Measurements from ENCODE around the gene FIGNL2. TPM values are rescaled to one million over a fixed set of nuclear protein-coding genes. Genes with fewer than 3 reads are reported as not detected.

Gene FIGNL2
- total and polyA plus RNA-seq, 2 of the 13 experiments (the other 11 are each of a cell fraction or from before 2014, with no cell fraction given), result 0.82 to 1.00 TPM

- no peaks in the 10 kb centered on the region for H4K20me1 ChIP-seq (ENCODE audit: insufficient read depth, low read length)
- H3K4me1 ChIP-seq (ENCODE audit: insufficient read depth, low read length), result peaks cover 22% of the 10 kb centered on the region; the same call in 1 of the 2 replicates
- no peak for FAIRE-seq
- no TSS peak for BruUV-seq (replicated peaks)
- H3K4me3 ChIP-seq (replicated peaks in 1 of 3; ENCODE audit: insufficient read depth in 1 of 3, low read depth in 2 of 3, low read length in 3 of 3), result no peak overlapping the region
- no peaks in the 10 kb centered on the region for H3K9me3 ChIP-seq (ENCODE audit: low read length)
- CTCF ChIA-PET (ENCODE audit: low intra/inter-chr PET ratio, low total read pairs), result no interaction called here
- no peaks in the 10 kb centered on the region for H3K79me2 ChIP-seq (ENCODE audit: insufficient read depth, low read length)
- peaks cover 5 to 30% of the 10 kb centered on the region in 2 experiments; a peak in 4 of 5 replicates for H3K27me3 ChIP-seq (ENCODE audit: control insufficient read depth in 1 of 2, insufficient read depth in 2 of 2, low read length in 2 of 2)
- no peak for ATAC-seq
- in situ Hi-C loops (cut with HindIII; ENCODE audit: extremely low pct_ligation_motif_present, low pct_unique_long_range_greater_than_20kb) (loop anchor here (10.0 kb wide), 1 partner anchor 91 kb away; no protein-coding TSS in a partner anchor), intact Hi-C loops (cut with micrococcal nuclease; ENCODE audit: unreplicated experiment) (no loop called here)
- H2AFZ ChIP-seq (ENCODE audit: low read length), result no peak overlapping the region
- 82% methylated on average over 6 of the region's 6 CpGs for WGBS (ENCODE audit: low lambda C conversion rate)
- TF ChIP-seq DMAP1 (CRISPR knock-in tag; IDR thresholded peaks at IDR 0.05) (no peak), ZNF7 (CRISPR knock-in tag; IDR thresholded peaks at IDR 0.05) (no peak), ESRRA (CRISPR knock-in tag; IDR thresholded peaks at IDR 0.05; ENCODE audit: low read depth) (no peak), MLLT10 (CRISPR knock-in tag; IDR thresholded peaks at IDR 0.05) (no peak), ZEB1 (IDR thresholded peaks at IDR 0.05; ENCODE audit: insufficient replicate concordance, low read depth) (no peak), ZNF431 (CRISPR knock-in tag; IDR thresholded peaks at IDR 0.05; ENCODE audit: borderline replicate concordance, low read depth) (no peak), ZNF274 (CRISPR knock-in tag; IDR thresholded peaks at IDR 0.05) (no peak), PRDM10 (CRISPR knock-in tag; IDR thresholded peaks at IDR 0.05; ENCODE audit: low read depth) (no peak), SMAD3 (CRISPR knock-in tag; IDR thresholded peaks at IDR 0.05) (no peak), E2F2 (CRISPR knock-in tag; IDR thresholded peaks at IDR 0.05; ENCODE audit: borderline replicate concordance) (no peak), KLF15 (CRISPR knock-in tag; IDR thresholded peaks at IDR 0.05; ENCODE audit: borderline replicate concordance) (no peak), ZNF484 (CRISPR knock-in tag; IDR thresholded peaks at IDR 0.05; ENCODE audit: borderline replicate concordance, low read depth) (no peak)
- POLR2A ChIA-PET, result no interaction called here
- no peak overlapping the region for H3K27ac ChIP-seq (ENCODE audit: extremely low read length, insufficient read depth, low read length)
- no peak overlapping the region for H3K4me2 ChIP-seq (ENCODE audit: low read depth, low read length)
- no peak overlapping the region for H3K9ac ChIP-seq (ENCODE audit: insufficient read depth, low read depth, low read length)
- no peak for DNase-seq (ENCODE audit: low spot score)
- H3K36me3 ChIP-seq (replicated peaks in 1 of 2; ENCODE audit: control insufficient read depth in 1 of 2, insufficient read depth in 2 of 2, low read length in 2 of 2), result no peaks in the 10 kb centered on the region
These were observed 45.3 kb upstream of the FIGNL2 start for GRCh38 chr12:51893786-51894185.

Data from HepG2 (cell line).